HTERT RPE-1 (cell line): ENCODE measurements around the gene SPRED2.

Source experiments
- in situ Hi-C: fragments of 300-500 bp; cut with MboI; formaldehyde crosslinking; loops from 4 replicates; pipeline ENCODE4 v1.14.3; 2020; ENCODE audit warnings: low sequenced_read_pairs

Gene SPRED2

GRCh38 chr2:65415091-65415490 is 17.3 kb downstream of the SPRED2 start:
- in situ Hi-C loops = no loop called here

- in situ Hi-C loops = no loop called here
Measured at GRCh38 chr2:65413610-65414009, 18.8 kb downstream of the SPRED2 start.

GRCh38 chr2:65413106-65413505 is 19.3 kb downstream of the SPRED2 start:
- in situ Hi-C loops = no loop called here

- in situ Hi-C loops = no loop called here
Measured at GRCh38 chr2:65411056-65411795, 21.2 kb downstream of the SPRED2 start.

- in situ Hi-C loops = no loop called here
Measured at GRCh38 chr2:65409045-65409444, 23.4 kb downstream of the SPRED2 start.

- in situ Hi-C loops = no loop called here
Measured at GRCh38 chr2:65407240-65407639, 25.2 kb downstream of the SPRED2 start.

- in situ Hi-C loops = no loop called here
Measured at GRCh38 chr2:65404988-65405697, 27.3 kb downstream of the SPRED2 start.

- in situ Hi-C loops = no loop called here
Measured at GRCh38 chr2:65403529-65403915, 28.9 kb downstream of the SPRED2 start.

GRCh38 chr2:65402780-65403528 is 29.4 kb downstream of the SPRED2 start:
- in situ Hi-C loops = no loop called here

GRCh38 chr2:65402323-65402722 is 30.1 kb downstream of the SPRED2 start:
- in situ Hi-C loops = no loop called here

GRCh38 chr2:65397122-65397521 is 35.3 kb downstream of the SPRED2 start:
- in situ Hi-C loops = no loop called here

GRCh38 chr2:65396348-65397026 is 35.9 kb downstream of the SPRED2 start:
- in situ Hi-C loops = no loop called here

- in situ Hi-C loops = no loop called here
Measured at GRCh38 chr2:65395621-65396347, 36.6 kb downstream of the SPRED2 start.

GRCh38 chr2:65393743-65394422 is 38.5 kb downstream of the SPRED2 start:
- in situ Hi-C loops = no loop called here

- in situ Hi-C loops = no loop called here
Measured at GRCh38 chr2:65393046-65393445, 39.4 kb downstream of the SPRED2 start.

GRCh38 chr2:65392609-65393008 is 39.8 kb downstream of the SPRED2 start:
- in situ Hi-C loops = no loop called here

- in situ Hi-C loops = no loop called here
Measured at GRCh38 chr2:65390134-65390533, 42.3 kb downstream of the SPRED2 start.

GRCh38 chr2:65389476-65389875 is 42.9 kb downstream of the SPRED2 start:
- in situ Hi-C loops = no loop called here

GRCh38 chr2:65388596-65389390 is 43.6 kb downstream of the SPRED2 start:
- in situ Hi-C loops = no loop called here
